ENCODE data around the gene FCER1G.

- no peak for TF ChIP-seq CTCF (conservative IDR thresholded peaks at IDR 0.05; ENCODE audit: low read length)
- no peak for TF ChIP-seq EZH2phosphoT487 (IDR thresholded peaks at IDR 0.05; ENCODE audit: borderline replicate concordance)
These were observed 726 bp upstream of the FCER1G start for GRCh38 chr1:161214369-161214768.

Measured in Loucy (cell line).